ENCODE data around the gene SERPINC1. TPM values are rescaled to one million over a fixed set of nuclear protein-coding genes. Genes with fewer than 3 reads are reported as not detected.

SERPINC1 gene
- total and polyA plus RNA-seq, 10 of the 15 experiments (the other 5 are each of a cell fraction or from before 2014, with no cell fraction given), result 0.11 to 0.44 TPM; not detected in 8

DNA sequence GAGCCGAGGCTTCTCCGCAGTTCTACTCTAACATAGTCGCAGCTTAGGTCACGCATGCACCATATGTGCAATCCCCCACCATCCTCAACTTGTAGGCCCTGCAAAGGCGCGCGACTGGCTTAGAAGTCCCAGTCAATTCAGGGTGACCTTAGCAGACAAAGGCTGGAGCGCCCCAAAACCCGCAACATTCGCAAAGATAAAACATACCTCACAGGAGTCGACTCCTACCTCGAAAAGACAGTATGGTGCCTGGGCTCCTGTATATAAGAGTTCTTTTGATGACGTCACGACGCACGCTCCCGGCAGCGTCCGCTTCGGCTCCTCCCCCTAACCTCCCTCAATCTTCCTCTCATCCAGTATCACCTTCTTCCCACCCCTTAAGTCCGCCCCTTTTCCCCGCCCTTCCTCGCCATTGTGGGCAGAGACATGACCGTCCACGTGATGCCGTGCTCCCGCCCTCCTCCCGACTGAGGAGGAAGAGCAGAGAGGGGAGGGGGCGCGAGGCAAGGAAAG is 49.3 kb downstream of the SERPINC1 start, which contains the start of gene GAS5 (continued):
- TF ChIP-seq CREB1 (IDR thresholded peaks at IDR 0.05; ENCODE audit: low read depth) (peak; percentile 94), NBN (IDR thresholded peaks at IDR 0.05) (peak; percentile 100), SPI1 (IDR thresholded peaks at IDR 0.05; ENCODE audit: borderline replicate concordance, insufficient read depth, low read depth, low read length) (no peak), ZNF207 (IDR thresholded peaks at IDR 0.05; ENCODE audit: borderline replicate concordance) (peak; percentile 95; the same call in 1 of the 2 replicates), CHD2 (IDR thresholded peaks at IDR 0.05; ENCODE audit: borderline replicate concordance, low read depth, low read length) (0 out of 2 replicates have a peak, but pooled peaks have one; percentile 18), CBX3 (IDR thresholded peaks at IDR 0.05; ENCODE audit: borderline replicate concordance, low read depth) (no peak), PML (IDR thresholded peaks at IDR 0.05; ENCODE audit: low read length) (peak; percentile 100), SMAD1 (IDR thresholded peaks at IDR 0.05; ENCODE audit: low read depth, partially characterized antibody) (peak; percentile 95), SMC3 (IDR thresholded peaks at IDR 0.05; ENCODE audit: borderline replicate concordance, low read length) (no peak), NFYB (IDR thresholded peaks at IDR 0.05; ENCODE audit: insufficient read depth, low read depth, low read length) (no peak; the same call in 1 of the 2 replicates), TCF3 (IDR thresholded peaks at IDR 0.05; ENCODE audit: borderline replicate concordance, insufficient read depth, low read depth, low read length) (peak; percentile 87; the same call in 1 of the 2 replicates), POLR2AphosphoS5 (IDR thresholded peaks at IDR 0.05; ENCODE audit: low read length) (peak; percentile 100), BCL11A (IDR thresholded peaks at IDR 0.05; ENCODE audit: low read depth, low read length) (no peak), SUPT20H (IDR thresholded peaks at IDR 0.05; ENCODE audit: borderline replicate concordance, control insufficient read depth, low read depth, low read length) (no peak), ZSCAN29 (IDR thresholded peaks at IDR 0.05) (no peak), BMI1 (IDR thresholded peaks at IDR 0.05; ENCODE audit: borderline replicate concordance) (peak; percentile 29; the same call in 1 of the 2 replicates), SP1 (IDR thresholded peaks at IDR 0.05; ENCODE audit: low read depth, low read length) (peak; percentile 54), RB1 (IDR thresholded peaks at IDR 0.05; ENCODE audit: borderline replicate concordance) (peak; percentile 87; the same call in 1 of the 2 replicates), ASH2L (IDR thresholded peaks at IDR 0.05; ENCODE audit: borderline replicate concordance, low read depth) (no peak), SIN3A (IDR thresholded peaks at IDR 0.05; ENCODE audit: low read depth, low read length) (peak; percentile 81; the same call in 1 of the 2 replicates), STAT3 (IDR thresholded peaks at IDR 0.05; ENCODE audit: low read depth, low read length) (no peak)
- TF ChIP-seq, protein P1, sequence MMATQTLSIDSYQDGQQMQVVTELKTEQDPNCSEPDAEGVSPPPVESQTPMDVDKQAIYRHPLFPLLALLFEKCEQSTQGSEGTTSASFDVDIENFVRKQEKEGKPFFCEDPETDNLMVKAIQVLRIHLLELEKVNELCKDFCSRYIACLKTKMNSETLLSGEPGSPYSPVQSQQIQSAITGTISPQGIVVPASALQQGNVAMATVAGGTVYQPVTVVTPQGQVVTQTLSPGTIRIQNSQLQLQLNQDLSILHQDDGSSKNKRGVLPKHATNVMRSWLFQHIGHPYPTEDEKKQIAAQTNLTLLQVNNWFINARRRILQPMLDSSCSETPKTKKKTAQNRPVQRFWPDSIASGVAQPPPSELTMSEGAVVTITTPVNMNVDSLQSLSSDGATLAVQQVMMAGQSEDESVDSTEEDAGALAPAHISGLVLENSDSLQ (IDR thresholded peaks at IDR 0.05), result peak; percentile 85
- TF ChIP-seq, protein P2, sequence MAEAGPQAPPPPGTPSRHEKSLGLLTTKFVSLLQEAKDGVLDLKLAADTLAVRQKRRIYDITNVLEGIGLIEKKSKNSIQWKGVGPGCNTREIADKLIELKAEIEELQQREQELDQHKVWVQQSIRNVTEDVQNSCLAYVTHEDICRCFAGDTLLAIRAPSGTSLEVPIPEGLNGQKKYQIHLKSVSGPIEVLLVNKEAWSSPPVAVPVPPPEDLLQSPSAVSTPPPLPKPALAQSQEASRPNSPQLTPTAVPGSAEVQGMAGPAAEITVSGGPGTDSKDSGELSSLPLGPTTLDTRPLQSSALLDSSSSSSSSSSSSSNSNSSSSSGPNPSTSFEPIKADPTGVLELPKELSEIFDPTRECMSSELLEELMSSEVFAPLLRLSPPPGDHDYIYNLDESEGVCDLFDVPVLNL (IDR thresholded peaks at IDR 0.05; ENCODE audit: low read depth, low read length), result no peak
- TF ChIP-seq, protein P3, sequence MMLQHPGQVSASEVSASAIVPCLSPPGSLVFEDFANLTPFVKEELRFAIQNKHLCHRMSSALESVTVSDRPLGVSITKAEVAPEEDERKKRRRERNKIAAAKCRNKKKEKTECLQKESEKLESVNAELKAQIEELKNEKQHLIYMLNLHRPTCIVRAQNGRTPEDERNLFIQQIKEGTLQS (IDR thresholded peaks at IDR 0.05; ENCODE audit: borderline replicate concordance, extremely low read depth, low read depth, low read length), result peak; percentile 37; the same call in 1 of the 2 replicates
- TF ChIP-seq, protein P4, sequence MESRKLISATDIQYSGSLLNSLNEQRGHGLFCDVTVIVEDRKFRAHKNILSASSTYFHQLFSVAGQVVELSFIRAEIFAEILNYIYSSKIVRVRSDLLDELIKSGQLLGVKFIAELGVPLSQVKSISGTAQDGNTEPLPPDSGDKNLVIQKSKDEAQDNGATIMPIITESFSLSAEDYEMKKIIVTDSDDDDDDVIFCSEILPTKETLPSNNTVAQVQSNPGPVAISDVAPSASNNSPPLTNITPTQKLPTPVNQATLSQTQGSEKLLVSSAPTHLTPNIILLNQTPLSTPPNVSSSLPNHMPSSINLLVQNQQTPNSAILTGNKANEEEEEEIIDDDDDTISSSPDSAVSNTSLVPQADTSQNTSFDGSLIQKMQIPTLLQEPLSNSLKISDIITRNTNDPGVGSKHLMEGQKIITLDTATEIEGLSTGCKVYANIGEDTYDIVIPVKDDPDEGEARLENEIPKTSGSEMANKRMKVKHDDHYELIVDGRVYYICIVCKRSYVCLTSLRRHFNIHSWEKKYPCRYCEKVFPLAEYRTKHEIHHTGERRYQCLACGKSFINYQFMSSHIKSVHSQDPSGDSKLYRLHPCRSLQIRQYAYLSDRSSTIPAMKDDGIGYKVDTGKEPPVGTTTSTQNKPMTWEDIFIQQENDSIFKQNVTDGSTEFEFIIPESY (IDR thresholded peaks at IDR 0.05), result peak; percentile 64; the same call in 1 of the 2 replicates
- TF ChIP-seq, protein P5, sequence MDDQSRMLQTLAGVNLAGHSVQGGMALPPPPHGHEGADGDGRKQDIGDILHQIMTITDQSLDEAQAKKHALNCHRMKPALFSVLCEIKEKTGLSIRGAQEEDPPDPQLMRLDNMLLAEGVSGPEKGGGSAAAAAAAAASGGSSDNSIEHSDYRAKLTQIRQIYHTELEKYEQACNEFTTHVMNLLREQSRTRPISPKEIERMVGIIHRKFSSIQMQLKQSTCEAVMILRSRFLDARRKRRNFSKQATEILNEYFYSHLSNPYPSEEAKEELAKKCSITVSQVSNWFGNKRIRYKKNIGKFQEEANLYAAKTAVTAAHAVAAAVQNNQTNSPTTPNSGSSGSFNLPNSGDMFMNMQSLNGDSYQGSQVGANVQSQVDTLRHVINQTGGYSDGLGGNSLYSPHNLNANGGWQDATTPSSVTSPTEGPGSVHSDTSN (IDR thresholded peaks at IDR 0.05; ENCODE audit: insufficient replicate concordance, low read depth, low read length), result peak; percentile 51

Data from GM12878 (cell line).